Panc1 (cell line): ENCODE results near the gene CC2D1A.

ENCODE experiments used
- TCF7L2 ChIP-seq: IDR thresholded peaks from 2 replicates; pipeline ENCODE4 v1.6.1; 2011; ENCODE audit warnings: mild to moderate bottlenecking, low read depth, low read length, inconsistent platforms
- TF ChIP-seq, protein P1 (sequence below): fragments of 450-650 bp; IDR thresholded peaks from 2 replicates; pipeline ENCODE4 v1.5.1; 2017; ENCODE audit warnings: mild to moderate bottlenecking

DNA sequence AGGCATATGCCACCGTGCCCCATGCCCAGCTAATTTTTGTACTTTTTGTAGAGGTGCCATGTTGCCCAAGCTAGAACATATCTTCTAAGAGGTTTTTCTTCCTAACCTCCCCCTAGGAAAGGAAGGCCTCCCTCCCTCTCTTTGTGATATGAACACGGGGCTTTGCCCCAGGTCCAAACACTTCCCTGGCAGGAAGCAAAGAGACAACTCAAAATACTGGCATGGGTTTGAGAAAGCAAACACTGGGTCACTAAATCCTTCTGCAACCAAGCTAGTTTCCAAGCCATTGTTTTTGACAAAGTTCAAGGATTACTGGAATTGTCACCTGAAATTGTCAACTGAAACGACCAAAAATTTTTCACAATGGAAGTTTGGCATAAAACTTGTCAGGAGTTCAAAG, 8.8 kb downstream of the CC2D1A start:
- TF ChIP-seq, protein P1, sequence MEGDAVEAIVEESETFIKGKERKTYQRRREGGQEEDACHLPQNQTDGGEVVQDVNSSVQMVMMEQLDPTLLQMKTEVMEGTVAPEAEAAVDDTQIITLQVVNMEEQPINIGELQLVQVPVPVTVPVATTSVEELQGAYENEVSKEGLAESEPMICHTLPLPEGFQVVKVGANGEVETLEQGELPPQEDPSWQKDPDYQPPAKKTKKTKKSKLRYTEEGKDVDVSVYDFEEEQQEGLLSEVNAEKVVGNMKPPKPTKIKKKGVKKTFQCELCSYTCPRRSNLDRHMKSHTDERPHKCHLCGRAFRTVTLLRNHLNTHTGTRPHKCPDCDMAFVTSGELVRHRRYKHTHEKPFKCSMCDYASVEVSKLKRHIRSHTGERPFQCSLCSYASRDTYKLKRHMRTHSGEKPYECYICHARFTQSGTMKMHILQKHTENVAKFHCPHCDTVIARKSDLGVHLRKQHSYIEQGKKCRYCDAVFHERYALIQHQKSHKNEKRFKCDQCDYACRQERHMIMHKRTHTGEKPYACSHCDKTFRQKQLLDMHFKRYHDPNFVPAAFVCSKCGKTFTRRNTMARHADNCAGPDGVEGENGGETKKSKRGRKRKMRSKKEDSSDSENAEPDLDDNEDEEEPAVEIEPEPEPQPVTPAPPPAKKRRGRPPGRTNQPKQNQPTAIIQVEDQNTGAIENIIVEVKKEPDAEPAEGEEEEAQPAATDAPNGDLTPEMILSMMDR: no peak
- TF ChIP-seq TCF7L2: no peak
